Spleen (tissue), 13 donors: Measurements from ENCODE around the gene SESTD1. TPM values are rescaled to one million over a fixed set of nuclear protein-coding genes. Genes with fewer than 3 reads are reported as not detected.

Experiments
- DNase-seq: peaks from one replicate; pipeline ENCODE4 v3.0.0-alpha.2; 2020
- H3K27ac ChIP-seq, 8 donors: fragments of 200-600 bp; sonication (generic) in 7 of 8; 1 replicate in 4 of 8; 2 replicates in 4 of 8; pipeline versions ENCODE4 v1.5.0 to v1.8.0; 2016 to 2021; ENCODE audit warnings: inconsistent platforms in 4 of 8, mild to moderate bottlenecking in 4 of 8, moderate library complexity in 1 of 8
- H3K27me3 ChIP-seq, 7 donors: fragments of 200-600 bp; sonication (generic) in 6 of 7; replicated peaks in 1 of 7; 1 replicate in 4 of 7; 2 replicates in 3 of 7; pipeline versions ENCODE4 v1.5.0 to v1.8.0; 2016 to 2021; ENCODE audit warnings: inconsistent platforms in 3 of 7, mild to moderate bottlenecking in 1 of 7
- H3K36me3 ChIP-seq, 6 donors: fragments of 200-600 bp; sonication (generic) in 5 of 6; 1 replicate in 4 of 6; 2 replicates in 2 of 6; pipeline versions ENCODE4 v1.5.0 to v1.8.0; 2016 to 2021; ENCODE audit warnings: inconsistent platforms in 2 of 6
- H3K4me1 ChIP-seq, 6 donors: fragments of 200-600 bp; sonication (generic) in 5 of 6; 1 replicate in 3 of 6; 2 replicates in 3 of 6; pipeline versions ENCODE4 v1.5.0 to v1.8.0; 2016 to 2021; ENCODE audit warnings: inconsistent platforms in 3 of 6
- H3K4me3 ChIP-seq, 8 donors: fragments of 200-600 bp; sonication (generic) in 7 of 8; 1 replicate in 4 of 8; 2 replicates in 4 of 8; pipeline versions ENCODE4 v1.5.0 to v1.8.0; 2016 to 2021; ENCODE audit warnings: inconsistent platforms in 4 of 8, mild to moderate bottlenecking in 4 of 8, moderate library complexity in 2 of 8
- H3K9me3 ChIP-seq, 8 donors: fragments of 200-600 bp; sonication (generic) in 7 of 8; 1 replicate in 4 of 8; 2 replicates in 4 of 8; pipeline versions ENCODE4 v1.5.0 to v1.8.0; 2016 to 2021; ENCODE audit warnings: inconsistent platforms in 4 of 8
- POLR2A ChIP-seq, 3 donors: fragments of 450-650 bp; IDR thresholded peaks; one replicate each; pipeline ENCODE4 v1.5.1; 2017; ENCODE audit warnings: antibody characterized with exemption in 3 of 3, mild to moderate bottlenecking in 1 of 3
- POLR2AphosphoS5 ChIP-seq, 3 donors: sonication (generic); formaldehyde crosslinking; IDR thresholded peaks; one replicate each; pipeline ENCODE4 v1.5.1; 2017; ENCODE audit warnings: antibody characterized with exemption in 3 of 3
- WGBS, 5 donors: extraction: QIAGEN DNeasy Blood & Tissue Kit in 3 of 5; methylation state at CpG; one replicate each; pipeline versions ENCODE4 v1.1.5 to v1.1.7; 2013 to 2018; 5-methylcytosine and 5-hydroxymethylcytosine counted together
- intact Hi-C: fragments of 100-400 bp; cut with DNase I; formaldehyde crosslinking; loops from one replicate; pipeline ENCODE4 v1.15.0; 2023; ENCODE audit warnings: low total_unique reads
- long read RNA-seq, 2 donors: transcript quantifications; one replicate each; lab custom pipeline, GENCODE V29; 2026
- polyA plus RNA-seq, 3 donors: library from polyadenylated mRNA; stranded (reverse); fragments of 200-250 nt; gene quantifications; one replicate each; pipeline ENCODE4 v1.2.1, GENCODE V29; 2013
- total RNA-seq, 7 donors: library from RNA; depleted of rRNA in 3 of 7; stranded (reverse); fragments of >200 nt in 3 of 7; fragmentation: NEBNext Ultra II Directional in 4 of 7; extraction: Animal tissue kit (Norgen Biotek cat#: 25700) in 4 of 7; gene quantifications; one replicate each; pipeline versions ENCODE4 v1.1.0 to v1.2.1, GENCODE V29; 2016 to 2021
- TF ChIP-seq, protein P1 (sequence below), 11 experiments: fragments of 200-600 bp in 7 of 11; fragments of 450-650 bp in 4 of 11; sonication (generic) in 4 of 11; IDR thresholded peaks in 8 of 11; conservative IDR thresholded peaks in 3 of 11; 1 replicate in 7 of 11; 2 replicates in 4 of 11; pipeline versions ENCODE4 v1.4.0 to v1.8.0; 2016 to 2021; ENCODE audit warnings: antibody characterized with exemption in 11 of 11, inconsistent platforms in 4 of 11, mild to moderate bottlenecking in 1 of 11
- donor health status: healthy with polysubstance abuse.
- donor health status: DM: no; HTN: no; CAD: no; lungs with moderate emphysema.
- donor health status: DM: no; HTN: no; CAD: no.
- donor health status: Bipolar disorder and iron deficiency.
- donor health status: healthy.
- donor health status: DM: no; HTN: no; CAD: no.
- donor health status: DM: yes; HTN: yes; CAD: no.

The SESTD1 gene, protein sequence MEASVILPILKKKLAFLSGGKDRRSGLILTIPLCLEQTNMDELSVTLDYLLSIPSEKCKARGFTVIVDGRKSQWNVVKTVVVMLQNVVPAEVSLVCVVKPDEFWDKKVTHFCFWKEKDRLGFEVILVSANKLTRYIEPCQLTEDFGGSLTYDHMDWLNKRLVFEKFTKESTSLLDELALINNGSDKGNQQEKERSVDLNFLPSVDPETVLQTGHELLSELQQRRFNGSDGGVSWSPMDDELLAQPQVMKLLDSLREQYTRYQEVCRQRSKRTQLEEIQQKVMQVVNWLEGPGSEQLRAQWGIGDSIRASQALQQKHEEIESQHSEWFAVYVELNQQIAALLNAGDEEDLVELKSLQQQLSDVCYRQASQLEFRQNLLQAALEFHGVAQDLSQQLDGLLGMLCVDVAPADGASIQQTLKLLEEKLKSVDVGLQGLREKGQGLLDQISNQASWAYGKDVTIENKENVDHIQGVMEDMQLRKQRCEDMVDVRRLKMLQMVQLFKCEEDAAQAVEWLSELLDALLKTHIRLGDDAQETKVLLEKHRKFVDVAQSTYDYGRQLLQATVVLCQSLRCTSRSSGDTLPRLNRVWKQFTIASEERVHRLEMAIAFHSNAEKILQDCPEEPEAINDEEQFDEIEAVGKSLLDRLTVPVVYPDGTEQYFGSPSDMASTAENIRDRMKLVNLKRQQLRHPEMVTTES
- total RNA-seq (10 to 100 TPM; 19.9 to 51.7 (median 34.6) TPM), polyA plus RNA-seq (1 to 10 TPM; 5.5 to 6.2 (median 5.6) TPM)
- long read RNA-seq, donor 1, result 0 reads
- long read RNA-seq, donor 2, full-length matches to known transcripts, result 5 of 5 reads
- long read RNA-seq, donor 2, partial matches to known transcripts, result 0 of 5 reads
- long read RNA-seq, donor 2, other reads (novel, unspliced or antisense), result 0 of 5 reads

DNA sequence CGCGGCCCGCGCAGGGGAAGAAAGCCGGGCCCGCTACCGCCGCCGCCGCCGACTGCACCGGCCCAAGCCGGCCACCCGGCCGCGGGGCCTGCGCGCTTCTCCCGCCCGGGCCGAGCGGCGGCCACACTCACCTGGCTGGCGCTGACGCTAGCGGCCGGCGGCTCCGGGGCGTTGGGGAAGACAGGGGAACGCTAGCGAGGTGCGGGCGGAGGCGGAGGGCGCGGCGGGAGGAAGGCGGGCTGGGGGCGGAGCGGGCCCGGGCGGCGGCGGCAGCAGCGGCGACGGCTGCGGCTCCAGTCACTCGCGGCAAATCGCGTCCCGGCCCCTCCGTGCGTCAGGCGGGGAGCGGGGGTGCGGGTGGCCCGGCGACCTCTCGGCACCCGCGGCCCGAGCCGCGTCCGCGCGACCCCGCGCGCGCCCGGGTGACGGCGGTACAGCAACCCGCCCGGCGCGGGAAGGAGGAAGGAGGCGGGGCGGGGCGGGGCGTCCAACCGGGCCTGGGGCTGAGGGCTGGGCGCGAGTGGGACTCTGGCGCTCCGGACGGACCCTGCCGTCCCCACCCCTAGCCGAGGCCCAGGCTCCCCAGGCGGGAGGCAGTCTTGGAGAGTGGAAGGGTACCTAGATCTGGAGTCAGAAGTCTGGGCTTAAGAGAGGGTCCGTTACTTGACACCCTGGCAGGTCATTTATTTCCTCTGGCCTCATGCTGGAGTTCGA is at the start of gene SESTD1:
Gene SESTD1 (minus strand): TSS at position 465 of the 714 bp plus-strand sequence. CDS start 72,991 bp downstream, outside the sequence.
- Histone ChIP-seq H3K27me3 (no peaks in the 10 kb centered on the region), H3K9me3 (no peaks in the 10 kb centered on the region), H3K4me1 (peaks cover 0 to 55% (median 32%) of the 10 kb centered on the region in 6 donors), H3K27ac (peak within 1 kb of the TSS; percentile 15 to 93 (median 82)), H3K36me3 (no peaks in the 10 kb centered on the region), H3K4me3 (peak within 1 kb of the TSS; percentile 46 to 78 (median 57))
- peak; percentile 94 for DNase-seq
- peak; percentile 61 to 69 (median 67) for TF ChIP-seq POLR2AphosphoS5 (IDR thresholded peaks at IDR 0.05)
- peak in 1 of 3 donors; percentile 24 for TF ChIP-seq POLR2A (IDR thresholded peaks at IDR 0.05)
- TF ChIP-seq, protein P1, sequence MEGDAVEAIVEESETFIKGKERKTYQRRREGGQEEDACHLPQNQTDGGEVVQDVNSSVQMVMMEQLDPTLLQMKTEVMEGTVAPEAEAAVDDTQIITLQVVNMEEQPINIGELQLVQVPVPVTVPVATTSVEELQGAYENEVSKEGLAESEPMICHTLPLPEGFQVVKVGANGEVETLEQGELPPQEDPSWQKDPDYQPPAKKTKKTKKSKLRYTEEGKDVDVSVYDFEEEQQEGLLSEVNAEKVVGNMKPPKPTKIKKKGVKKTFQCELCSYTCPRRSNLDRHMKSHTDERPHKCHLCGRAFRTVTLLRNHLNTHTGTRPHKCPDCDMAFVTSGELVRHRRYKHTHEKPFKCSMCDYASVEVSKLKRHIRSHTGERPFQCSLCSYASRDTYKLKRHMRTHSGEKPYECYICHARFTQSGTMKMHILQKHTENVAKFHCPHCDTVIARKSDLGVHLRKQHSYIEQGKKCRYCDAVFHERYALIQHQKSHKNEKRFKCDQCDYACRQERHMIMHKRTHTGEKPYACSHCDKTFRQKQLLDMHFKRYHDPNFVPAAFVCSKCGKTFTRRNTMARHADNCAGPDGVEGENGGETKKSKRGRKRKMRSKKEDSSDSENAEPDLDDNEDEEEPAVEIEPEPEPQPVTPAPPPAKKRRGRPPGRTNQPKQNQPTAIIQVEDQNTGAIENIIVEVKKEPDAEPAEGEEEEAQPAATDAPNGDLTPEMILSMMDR (IDR thresholded peaks at IDR 0.05 in 8 of 11, conservative IDR thresholded peaks at IDR 0.05 in 3 of 11), result peak in 1 of 11 experiments; percentile 4
- 0 to 2% (median 1%) methylated on average over 43 to 96 of the region's 96 CpGs for WGBS, 5 donors
- intact Hi-C loops, result no loop called here

DNA sequence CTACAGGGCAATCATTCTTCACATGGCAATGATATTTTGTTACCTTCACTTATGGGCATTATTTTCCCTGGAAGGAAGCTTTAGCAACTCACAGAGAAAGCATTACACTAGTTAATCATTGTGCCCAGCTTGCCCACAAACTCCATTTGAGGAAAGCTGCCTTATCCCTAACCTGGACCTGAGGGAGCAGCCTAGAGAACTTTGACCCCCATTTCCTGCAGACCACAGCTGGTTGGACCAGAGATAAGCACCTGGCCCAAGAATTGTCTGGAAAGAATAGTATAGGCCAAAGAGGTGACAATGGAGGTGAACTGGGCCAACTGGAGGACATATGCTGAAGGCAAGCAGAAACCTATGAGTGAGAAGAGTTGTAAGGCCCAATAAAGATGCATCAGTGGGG is 48.4 kb upstream of the SESTD1 start:
- no peak overlapping the region for H3K4me3 ChIP-seq
- no peak overlapping the region for H3K27ac ChIP-seq
- intact Hi-C loops, result no loop called here
- H3K4me1 ChIP-seq, result no peaks in the 10 kb centered on the region
- no peaks in the 10 kb centered on the region for H3K36me3 ChIP-seq
- H3K27me3 ChIP-seq, result no peaks in the 10 kb centered on the region
- H3K9me3 ChIP-seq, result peaks cover 0 to 3% (median 0%) of the 10 kb centered on the region in 8 donors
- DNase-seq, result no peak
- TF ChIP-seq POLR2A (IDR thresholded peaks at IDR 0.05), result no peak
- no peak for TF ChIP-seq POLR2AphosphoS5 (IDR thresholded peaks at IDR 0.05)
- TF ChIP-seq, protein P1 (IDR thresholded peaks at IDR 0.05 in 8 of 11, conservative IDR thresholded peaks at IDR 0.05 in 3 of 11), result no peak

DNA sequence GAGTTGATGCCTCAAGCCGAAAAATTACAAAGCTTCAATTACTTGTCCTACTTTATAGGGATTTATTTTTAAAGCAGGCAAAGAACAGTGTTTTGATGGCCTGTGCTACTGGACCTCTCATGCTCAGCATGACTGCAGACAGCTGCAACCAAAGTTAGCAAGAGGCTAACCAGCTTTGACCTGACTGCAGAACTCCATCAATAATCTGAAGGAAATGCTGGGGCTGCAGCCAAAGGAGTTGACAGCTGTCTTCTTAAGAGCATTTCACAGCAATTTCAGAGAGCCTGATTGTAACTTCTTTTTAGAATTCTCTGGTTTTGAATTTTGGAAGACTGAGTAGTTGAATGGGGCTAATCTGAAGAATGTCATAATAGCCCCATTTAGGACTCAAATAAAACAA is 46.5 kb upstream of the SESTD1 start:
- Histone ChIP-seq H3K36me3 (no peaks in the 10 kb centered on the region), H3K4me1 (no peaks in the 10 kb centered on the region), H3K27me3 (no peaks in the 10 kb centered on the region), H3K4me3 (no peak overlapping the region), H3K27ac (no peak overlapping the region), H3K9me3 (peaks cover 0 to under 1% (median 0%) of the 10 kb centered on the region in 8 donors)
- intact Hi-C loops, result no loop called here
- WGBS, 5 donors, result 70 to 82% (median 77%) methylated on average over 1 of the region's 1 CpG
- DNase-seq, result no peak
- peak in 1 of 3 donors; percentile 50 for TF ChIP-seq POLR2AphosphoS5 (IDR thresholded peaks at IDR 0.05)
- TF ChIP-seq, protein P1 (IDR thresholded peaks at IDR 0.05 in 8 of 11, conservative IDR thresholded peaks at IDR 0.05 in 3 of 11), result no peak
